ENCODE measurements around the gene ABT1. TPM values are rescaled to one million over a fixed set of nuclear protein-coding genes. Genes with fewer than 3 reads are reported as not detected.

Gene ABT1
- total RNA-seq, 1 experiment from 2014 or later: 26.7 TPM

GRCh38 chr6:26599591-26599990, 2.8 kb downstream of the ABT1 start:
- no peak for ATAC-seq
- DNase-seq (ENCODE audit: low read depth, low spot score): no peak
- CTCF ChIA-PET: no interaction called here
- TF ChIP-seq ZFX (IDR thresholded peaks at IDR 0.05) (no peak), CEBPB (IDR thresholded peaks at IDR 0.05; ENCODE audit: low read depth) (no peak), POLR2AphosphoS5 (IDR thresholded peaks at IDR 0.05; ENCODE audit: low read depth, low read length) (peak; percentile 32; the same call in 1 of the 2 replicates)
- Histone ChIP-seq H3K27me3 (ENCODE audit: insufficient read depth, low read length) (no peaks in the 10 kb centered on the region), H3K36me3 (ENCODE audit: control insufficient read depth in 1 of 2, insufficient read depth in 2 of 2, low read length in 2 of 2) (peaks cover 2 to 16% of the 10 kb centered on the region in 2 experiments; a peak in 1 of 4 replicates), H3K27ac (ENCODE audit: low read depth, low read length) (no peak overlapping the region), H3K9me3 (ENCODE audit: control insufficient read depth in 1 of 2, insufficient read depth in 1 of 2, low read depth in 1 of 2, low read length in 2 of 2) (no peaks in the 10 kb centered on the region), H3K4me3 (replicated peaks in 1 of 2; ENCODE audit: low read depth in 1 of 2, low read length in 2 of 2) (no peak overlapping the region), H3K9me2 (ENCODE audit: insufficient read depth) (no peaks in the 10 kb centered on the region), H2AFZ (ENCODE audit: low read depth, low read length, poor library complexity, severe bottlenecking) (no peak overlapping the region), H4K20me1 (ENCODE audit: insufficient read depth) (no peaks in the 10 kb centered on the region), H3K4me1 (ENCODE audit: control insufficient read depth in 1 of 2, insufficient read depth in 2 of 2, low read length in 2 of 2) (peaks cover 14 to 25% of the 10 kb centered on the region in 2 experiments), H3K79me2 (ENCODE audit: insufficient read depth, low read length) (peaks cover 22% of the 10 kb centered on the region), H3K4me2 (ENCODE audit: low read length) (no peak overlapping the region), H3K9ac (ENCODE audit: low read length) (no peak overlapping the region)
- POLR2A ChIA-PET: no interaction called here
- intact Hi-C loops (cut with micrococcal nuclease): loop anchor here (5.0 kb wide), 1 partner anchor 533 kb away; a partner anchor contains a TSS
- no TSS peak for BruUV-seq (replicated peaks)
- RAD21 ChIA-PET (ENCODE audit: low non-redundant PET in 1 of 2, low total read pairs in 2 of 2, uncharacterized antibody in 2 of 2, unreplicated experiment in 2 of 2): no interaction called here

- no peak overlapping the region for H2AFZ ChIP-seq (ENCODE audit: low read depth, low read length, poor library complexity, severe bottlenecking)
- no peak overlapping the region for H3K4me3 ChIP-seq (replicated peaks in 1 of 2; ENCODE audit: low read depth in 1 of 2, low read length in 2 of 2)
- no TSS peak for BruUV-seq (replicated peaks)
- H3K79me2 ChIP-seq (ENCODE audit: insufficient read depth, low read length): peaks cover 22% of the 10 kb centered on the region
- H3K9me3 ChIP-seq (ENCODE audit: control insufficient read depth in 1 of 2, insufficient read depth in 1 of 2, low read depth in 1 of 2, low read length in 2 of 2): no peaks in the 10 kb centered on the region
- H3K27me3 ChIP-seq (ENCODE audit: insufficient read depth, low read length): no peaks in the 10 kb centered on the region
- no peaks in the 10 kb centered on the region for H4K20me1 ChIP-seq (ENCODE audit: insufficient read depth)
- no peak for DNase-seq (ENCODE audit: low read depth, low spot score)
- H3K36me3 ChIP-seq (ENCODE audit: control insufficient read depth in 1 of 2, insufficient read depth in 2 of 2, low read length in 2 of 2): peaks cover 2 to 16% of the 10 kb centered on the region in 2 experiments; a peak in 1 of 4 replicates
- H3K9ac ChIP-seq (ENCODE audit: low read length): no peak overlapping the region
- H3K4me2 ChIP-seq (ENCODE audit: low read length): no peak overlapping the region
- POLR2A ChIA-PET: interaction anchor here (1.3 kb wide), 1 partner anchor 9 kb away, joined by 3 read pairs; no protein-coding TSS in a partner anchor
- no peaks in the 10 kb centered on the region for H3K9me2 ChIP-seq (ENCODE audit: insufficient read depth)
- CTCF ChIA-PET: no interaction called here
- intact Hi-C loops (cut with micrococcal nuclease): no loop called here
- ATAC-seq: no peak
- no peak for TF ChIP-seq ELF1 (IDR thresholded peaks at IDR 0.05; ENCODE audit: borderline replicate concordance, low read depth)
- H3K27ac ChIP-seq (ENCODE audit: low read depth, low read length): no peak overlapping the region
- RAD21 ChIA-PET (ENCODE audit: low non-redundant PET in 1 of 2, low total read pairs in 2 of 2, uncharacterized antibody in 2 of 2, unreplicated experiment in 2 of 2): no interaction called here
- peaks cover 6 to 13% of the 10 kb centered on the region in 2 experiments; a peak in 3 of 4 replicates for H3K4me1 ChIP-seq (ENCODE audit: control insufficient read depth in 1 of 2, insufficient read depth in 2 of 2, low read length in 2 of 2)
These were observed 4.0 kb downstream of the ABT1 start for GRCh38 chr6:26600759-26601158.

Data from HCT116 (cell line).